AG09309 (cell line): ENCODE measurements around the gene CAPSL.
A peak's percentile ranks its signal among the peaks of the same experiment; 100 is the strongest.

Experiments used
- DNase-seq: peaks from one replicate; pipeline ENCODE4 v3.0.0-alpha.2; 2010; ENCODE audit warnings: low read depth
- H3K4me3 ChIP-seq: 2 replicates; pipeline ENCODE4 v1.5.1; 2011; ENCODE audit warnings: mild to moderate bottlenecking, low read depth, low read length, moderate library complexity; ENCODE audit not compliant: control insufficient read depth
- TF ChIP-seq, protein P1 (sequence below): IDR thresholded peaks from 2 replicates; pipeline ENCODE4 v1.5.1; 2011; ENCODE audit warnings: mild to moderate bottlenecking, low read depth, low read length, inconsistent platforms; ENCODE audit not compliant: insufficient read depth, control insufficient read depth; ENCODE audit errors: missing control alignments

Gene CAPSL

DNA sequence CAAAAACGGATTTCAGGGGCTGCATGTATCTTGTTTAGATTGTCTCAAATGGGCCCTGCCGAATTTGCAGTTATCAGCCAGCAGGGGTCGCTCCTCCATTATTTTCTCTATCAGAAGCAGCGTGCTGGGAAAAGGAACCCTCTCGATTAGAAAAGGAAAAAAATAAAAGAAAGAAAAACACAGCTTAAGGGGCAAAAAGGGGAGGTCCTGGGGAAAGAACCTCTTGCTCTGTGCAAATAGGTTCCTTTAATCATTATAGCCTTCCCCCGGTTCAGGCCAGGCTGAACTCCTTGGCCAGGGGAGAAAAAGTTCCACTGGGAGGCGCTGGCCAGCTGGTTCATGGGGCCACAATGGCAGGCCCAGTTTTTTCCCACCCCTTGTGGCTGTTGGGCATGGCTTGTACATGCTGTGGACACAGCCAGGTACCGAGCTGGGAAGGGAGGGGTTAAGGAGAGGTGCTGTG, 25.0 kb upstream of the CAPSL start:
- no peak for DNase-seq
- TF ChIP-seq, protein P1, sequence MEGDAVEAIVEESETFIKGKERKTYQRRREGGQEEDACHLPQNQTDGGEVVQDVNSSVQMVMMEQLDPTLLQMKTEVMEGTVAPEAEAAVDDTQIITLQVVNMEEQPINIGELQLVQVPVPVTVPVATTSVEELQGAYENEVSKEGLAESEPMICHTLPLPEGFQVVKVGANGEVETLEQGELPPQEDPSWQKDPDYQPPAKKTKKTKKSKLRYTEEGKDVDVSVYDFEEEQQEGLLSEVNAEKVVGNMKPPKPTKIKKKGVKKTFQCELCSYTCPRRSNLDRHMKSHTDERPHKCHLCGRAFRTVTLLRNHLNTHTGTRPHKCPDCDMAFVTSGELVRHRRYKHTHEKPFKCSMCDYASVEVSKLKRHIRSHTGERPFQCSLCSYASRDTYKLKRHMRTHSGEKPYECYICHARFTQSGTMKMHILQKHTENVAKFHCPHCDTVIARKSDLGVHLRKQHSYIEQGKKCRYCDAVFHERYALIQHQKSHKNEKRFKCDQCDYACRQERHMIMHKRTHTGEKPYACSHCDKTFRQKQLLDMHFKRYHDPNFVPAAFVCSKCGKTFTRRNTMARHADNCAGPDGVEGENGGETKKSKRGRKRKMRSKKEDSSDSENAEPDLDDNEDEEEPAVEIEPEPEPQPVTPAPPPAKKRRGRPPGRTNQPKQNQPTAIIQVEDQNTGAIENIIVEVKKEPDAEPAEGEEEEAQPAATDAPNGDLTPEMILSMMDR: peak; percentile 50
- H3K4me3 ChIP-seq: no peak overlapping the region

DNA sequence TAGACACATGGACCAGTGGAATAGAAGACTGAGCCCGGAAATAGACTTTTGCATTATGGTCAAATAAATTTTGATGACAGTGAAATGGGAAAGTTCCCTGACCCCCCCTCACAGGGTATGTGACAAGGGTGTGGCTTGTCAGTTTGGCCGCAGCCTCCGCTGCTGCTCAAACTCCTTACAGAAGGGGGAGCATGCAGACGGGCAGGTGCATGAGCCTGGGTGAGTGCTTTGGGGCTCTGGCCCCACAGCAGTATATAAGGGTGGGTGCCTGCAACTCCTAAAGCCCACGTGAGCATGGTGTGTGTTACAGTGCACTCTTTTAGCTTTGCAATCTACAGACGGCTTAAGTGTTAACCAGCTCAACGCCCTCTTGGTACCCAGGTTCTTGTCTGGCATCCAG, 21.9 kb upstream of the CAPSL start:
- no peak for DNase-seq
- TF ChIP-seq, protein P1: no peak
- H3K4me3 ChIP-seq: no peak overlapping the region

DNA sequence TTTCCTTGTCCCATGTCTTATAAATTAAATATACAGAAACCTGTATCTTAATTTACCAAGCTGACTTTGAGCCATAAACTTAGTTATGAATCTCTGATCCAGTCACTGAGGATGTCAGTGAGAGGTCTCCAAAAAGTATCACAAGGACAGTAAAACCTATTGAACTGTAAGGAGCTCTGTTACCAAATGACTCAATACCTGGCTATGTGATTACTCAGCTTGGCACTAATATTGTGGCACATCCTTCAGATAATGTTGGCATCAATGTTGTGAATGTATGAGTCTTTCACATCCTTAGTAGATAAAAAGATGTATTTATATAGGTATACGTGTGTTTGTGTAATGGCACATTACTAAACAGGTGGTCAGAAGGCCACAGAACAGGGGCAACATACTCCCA, 18.0 kb upstream of the CAPSL start:
- no peak for DNase-seq
- no peak overlapping the region for H3K4me3 ChIP-seq
- TF ChIP-seq, protein P1: no peak

DNA sequence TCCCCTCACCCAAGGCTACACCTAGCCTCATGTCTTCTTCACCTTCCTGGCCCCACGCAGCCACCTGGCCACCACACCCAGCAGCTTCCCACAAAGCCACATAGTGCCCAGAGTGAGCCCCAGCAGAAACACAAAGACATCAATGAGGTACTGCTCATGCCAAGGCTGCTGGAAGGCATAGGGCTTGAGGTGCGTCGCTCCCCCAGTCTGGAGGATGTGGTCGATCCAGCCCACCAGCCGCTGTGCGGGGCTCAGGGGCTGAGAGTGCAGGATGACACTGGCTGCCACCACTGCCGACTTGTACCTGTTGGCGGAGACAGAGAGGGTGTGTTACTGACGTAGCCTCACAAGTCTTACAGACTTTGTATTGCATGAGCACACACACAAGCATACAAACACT, 15.8 kb upstream of the CAPSL start:
- no peak overlapping the region for H3K4me3 ChIP-seq
- no peak for DNase-seq
- TF ChIP-seq, protein P1: no peak

DNA sequence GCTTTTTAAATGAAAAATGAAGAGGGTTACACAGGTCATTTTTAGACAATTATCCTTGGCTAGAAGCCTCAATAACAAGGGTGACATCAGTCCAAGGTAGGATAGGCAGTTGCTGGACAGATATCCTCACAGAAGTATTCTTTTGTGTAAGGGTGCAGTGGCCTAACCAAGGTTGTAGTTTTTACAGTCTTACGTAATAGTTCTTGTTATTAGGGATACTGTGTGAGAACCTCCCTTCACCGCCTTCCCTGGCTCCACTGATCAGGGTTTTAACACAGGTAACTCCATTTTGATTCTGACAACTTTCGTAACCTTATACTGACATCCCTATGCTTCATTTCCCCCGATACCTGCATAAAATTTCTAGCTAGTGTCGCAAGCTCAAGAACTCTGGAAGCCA, 8.7 kb upstream of the CAPSL start:
- H3K4me3 ChIP-seq: no peak overlapping the region
- TF ChIP-seq, protein P1: no peak
- DNase-seq: no peak

DNA sequence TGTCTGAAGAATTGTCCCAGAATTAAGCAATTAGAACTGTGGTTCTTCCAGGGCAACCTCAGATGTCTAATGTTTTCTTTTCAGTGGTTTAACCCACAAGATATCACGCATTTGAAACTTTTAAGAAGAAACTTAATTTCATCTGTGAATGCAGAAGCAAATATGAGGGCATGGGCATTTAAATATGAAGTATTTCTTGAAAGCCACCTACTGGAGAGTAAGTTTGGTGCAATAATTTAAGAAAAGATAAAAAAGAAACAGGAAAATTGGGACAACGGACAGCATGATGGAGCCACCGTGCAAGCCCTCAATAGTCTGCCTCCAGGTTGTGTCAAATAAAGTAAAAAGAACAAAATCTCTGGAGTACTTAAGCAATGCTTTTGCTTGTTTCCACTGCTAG, 1.2 kb upstream of the CAPSL start:
- DNase-seq: no peak
- TF ChIP-seq, protein P1: peak; percentile 28
- H3K4me3 ChIP-seq: no peak overlapping the region
